Stimulated activated effector memory CD8-positive, alpha-beta T cell treated with anti-CD3 and anti-CD28 coated beads, Interleukin-12 subunit alpha, Interleukin-12 subunit beta, amount 100 ng/mL, for 72 hours (primary cell): ENCODE data around the gene MPDZ.

Experiments used
- ATAC-seq: fragments of 150-1000 bp; cut with Tn5 transposase; 2 replicates; pipeline ENCODE4 v1.10.0; 2021
- DNase-seq, 2 donors: peaks; one replicate each; pipeline ENCODE4 v3.0.0; 2021 to 2022; ENCODE audit warnings: low spot score in 2 of 2
- H3K27ac Mint-ChIP-seq: one replicate; pipeline ENCODE4 v1.8.0; 2022; ENCODE audit warnings: mild to moderate bottlenecking, mixed read lengths
- H3K36me3 Mint-ChIP-seq: one replicate; pipeline ENCODE4 v1.8.0; 2022; ENCODE audit warnings: mild to moderate bottlenecking, mixed read lengths
- H3K4me1 Mint-ChIP-seq: one replicate; pipeline ENCODE4 v1.8.0; 2022; ENCODE audit warnings: mixed read lengths
- H3K4me3 Mint-ChIP-seq: one replicate; pipeline ENCODE4 v1.8.0; 2022; ENCODE audit warnings: mild to moderate bottlenecking, mixed read lengths
- H3K9me3 Mint-ChIP-seq: one replicate; pipeline ENCODE4 v1.8.0; 2022; ENCODE audit warnings: mixed read lengths

MPDZ gene

DNA sequence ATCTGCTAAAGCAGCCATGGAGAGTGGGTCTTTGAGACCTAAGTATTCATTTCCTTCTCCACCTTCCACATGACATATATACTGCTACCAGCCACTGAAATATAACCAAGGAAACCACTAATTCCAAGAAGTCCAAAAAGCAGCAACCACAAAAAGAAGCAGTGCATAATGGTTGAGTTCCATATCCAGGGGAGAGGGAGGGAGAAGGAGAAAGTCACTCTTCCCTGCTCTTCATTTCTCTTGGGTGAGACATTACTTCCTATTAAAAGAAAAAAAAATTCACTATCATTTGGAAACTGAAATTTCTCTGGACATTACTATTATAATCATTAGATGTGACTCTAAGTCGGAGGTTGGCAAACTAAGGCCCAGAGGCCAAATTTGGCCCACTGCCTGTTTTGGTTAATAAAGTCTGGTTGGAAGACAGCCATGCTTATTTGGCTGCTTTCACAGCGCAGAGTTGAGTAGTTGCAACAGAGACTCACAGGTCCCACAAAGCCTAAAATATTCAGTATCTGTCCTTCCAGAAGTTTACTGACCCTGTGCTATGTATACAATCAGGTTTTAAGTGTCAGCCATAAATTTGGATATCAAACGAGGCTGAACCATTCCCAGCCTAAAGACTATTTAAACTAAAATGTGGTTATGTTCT lies 168.6 kb downstream of the MPDZ start:
- ATAC-seq, result no peak
- no peak overlapping the region for H3K27ac Mint-ChIP-seq
- DNase-seq, result no peak
- no peaks in the 10 kb centered on the region for H3K4me1 Mint-ChIP-seq
- H3K9me3 Mint-ChIP-seq, result no peaks in the 10 kb centered on the region
- no peak overlapping the region for H3K4me3 Mint-ChIP-seq
- H3K36me3 Mint-ChIP-seq, result no peaks in the 10 kb centered on the region

DNA sequence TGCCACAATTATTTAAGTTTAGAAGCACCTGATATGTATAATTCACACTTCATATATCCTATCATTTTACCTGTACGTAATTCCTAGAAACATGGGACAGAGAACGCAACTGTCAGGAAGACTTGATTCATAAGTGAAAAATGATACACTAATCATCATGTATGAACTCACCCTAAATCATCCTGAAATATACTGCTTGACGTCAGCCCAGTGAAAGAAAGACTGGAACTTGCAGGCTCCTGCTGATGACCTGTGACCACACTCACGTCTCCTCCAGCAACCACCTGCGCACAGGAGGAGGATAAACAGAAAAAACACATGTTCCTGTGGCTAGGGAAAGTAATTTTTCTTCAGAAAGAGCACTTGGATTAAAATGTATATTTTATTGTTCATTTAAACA lies 169.7 kb downstream of the MPDZ start:
- Mint-ChIP-seq H3K36me3 (no peaks in the 10 kb centered on the region), H3K4me3 (no peak overlapping the region), H3K9me3 (no peaks in the 10 kb centered on the region), H3K27ac (no peak overlapping the region), H3K4me1 (no peaks in the 10 kb centered on the region)
- DNase-seq (no peak), ATAC-seq (no peak)

DNA sequence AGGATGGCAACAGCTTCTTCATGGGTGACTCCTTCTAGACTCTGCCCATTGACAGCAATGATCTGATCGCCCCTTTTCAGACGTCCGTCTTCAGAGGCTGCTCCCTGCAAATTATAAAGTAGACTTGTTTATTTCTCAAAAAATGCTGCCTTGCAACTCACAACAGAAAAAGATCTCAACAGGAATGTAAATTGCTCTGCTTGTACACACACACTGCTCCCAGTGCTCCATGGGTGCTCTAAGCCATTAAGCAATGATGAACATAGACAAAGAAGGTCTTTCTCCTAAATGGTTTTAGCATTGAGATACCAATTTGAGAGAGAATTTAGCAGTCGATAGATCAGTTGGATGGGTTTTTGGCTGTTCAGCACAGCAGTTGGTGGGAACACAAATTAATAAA lies 172.5 kb downstream of the MPDZ start:
- Mint-ChIP-seq H3K4me3 (no peak overlapping the region), H3K4me1 (no peaks in the 10 kb centered on the region)

DNA sequence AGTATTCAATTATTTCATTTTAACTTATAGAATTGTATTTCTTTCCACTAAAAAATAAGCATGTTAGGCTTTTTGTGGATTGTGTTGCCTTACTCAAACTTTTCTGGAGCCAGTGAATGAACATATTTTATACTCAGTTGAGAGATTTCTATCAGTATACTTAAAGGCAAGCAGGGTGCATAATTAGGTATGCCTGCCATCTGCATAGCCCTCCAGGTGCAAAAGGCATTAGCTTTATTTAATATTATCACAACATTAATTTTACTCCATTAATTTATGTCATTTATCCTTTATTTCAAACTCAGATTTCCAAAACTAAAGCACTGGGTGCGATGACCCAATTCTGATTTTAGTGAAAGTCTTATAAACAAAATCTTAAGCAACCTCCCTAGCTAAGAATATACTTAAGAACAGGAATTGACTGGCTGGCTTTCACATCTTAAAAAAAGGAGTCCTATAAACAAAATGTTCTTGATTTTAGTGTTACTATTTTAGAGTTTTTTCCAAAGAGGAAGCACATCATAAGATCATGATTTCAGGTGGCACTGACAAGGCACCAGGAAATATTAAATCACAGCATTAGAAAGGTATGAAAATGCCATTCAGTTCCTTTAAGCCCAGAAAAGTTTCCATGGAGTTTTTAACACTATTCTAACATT lies 178.4 kb downstream of the MPDZ start:
- peaks cover 14% of the 10 kb centered on the region for H3K9me3 Mint-ChIP-seq
- H3K36me3 Mint-ChIP-seq, result no peaks in the 10 kb centered on the region
- H3K4me3 Mint-ChIP-seq, result no peak overlapping the region
- ATAC-seq (no peak), DNase-seq (no peak)
- H3K4me1 Mint-ChIP-seq, result no peaks in the 10 kb centered on the region
- no peak overlapping the region for H3K27ac Mint-ChIP-seq

More for the DNA sequence above, 172.5 kb downstream of the MPDZ start:
- peaks cover 6% of the 10 kb centered on the region for H3K9me3 Mint-ChIP-seq
- H3K36me3 Mint-ChIP-seq, result no peaks in the 10 kb centered on the region
- ATAC-seq, result no peak
- no peak overlapping the region for H3K27ac Mint-ChIP-seq
- no peak for DNase-seq

DNA sequence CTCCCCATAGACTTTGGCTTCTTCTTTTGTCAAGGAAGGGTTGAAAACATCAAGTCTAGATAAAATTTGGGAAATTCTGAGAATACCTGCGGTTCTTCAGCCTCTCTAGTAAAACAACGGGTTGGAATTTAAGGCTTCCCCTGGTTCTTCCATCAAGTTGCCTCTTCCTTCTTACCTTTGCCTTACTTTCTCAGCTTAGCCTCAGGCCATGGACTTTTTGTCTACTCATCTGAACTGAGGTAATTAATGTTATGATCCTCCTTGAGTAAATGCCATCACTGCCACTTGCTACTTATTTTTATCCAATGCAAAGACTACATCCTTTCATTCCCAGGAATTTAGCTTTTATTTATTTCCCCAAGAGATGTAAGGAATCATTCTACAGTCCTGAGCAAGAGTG lies 184.4 kb downstream of the MPDZ start:
- Mint-ChIP-seq H3K27ac (no peak overlapping the region), H3K36me3 (no peaks in the 10 kb centered on the region), H3K4me3 (no peak overlapping the region), H3K9me3 (peaks cover 22% of the 10 kb centered on the region), H3K4me1 (no peaks in the 10 kb centered on the region)
- DNase-seq (no peak), ATAC-seq (no peak)

DNA sequence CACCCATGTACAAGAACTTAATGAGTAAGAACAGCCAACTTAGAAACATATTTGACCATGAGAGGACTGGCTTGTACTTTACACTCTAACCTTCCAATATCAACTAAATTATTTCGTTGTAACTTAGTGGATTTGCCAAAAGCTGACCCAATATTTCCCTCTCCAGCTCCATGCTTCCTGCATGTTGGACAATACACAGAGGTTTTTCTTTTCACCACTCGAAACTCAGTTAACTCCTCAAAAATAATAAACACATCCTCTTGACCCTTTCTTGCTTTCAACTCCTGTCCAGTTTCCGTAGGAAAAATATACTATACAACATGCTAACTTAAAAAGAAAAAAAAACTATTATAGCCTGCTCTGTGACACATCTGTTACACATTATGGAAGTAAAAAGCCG lies 188.9 kb downstream of the MPDZ start:
- Mint-ChIP-seq H3K36me3 (no peaks in the 10 kb centered on the region), H3K27ac (no peak overlapping the region), H3K4me1 (no peaks in the 10 kb centered on the region), H3K9me3 (peaks cover 20% of the 10 kb centered on the region), H3K4me3 (no peak overlapping the region)
- ATAC-seq (no peak), DNase-seq (no peak)

DNA sequence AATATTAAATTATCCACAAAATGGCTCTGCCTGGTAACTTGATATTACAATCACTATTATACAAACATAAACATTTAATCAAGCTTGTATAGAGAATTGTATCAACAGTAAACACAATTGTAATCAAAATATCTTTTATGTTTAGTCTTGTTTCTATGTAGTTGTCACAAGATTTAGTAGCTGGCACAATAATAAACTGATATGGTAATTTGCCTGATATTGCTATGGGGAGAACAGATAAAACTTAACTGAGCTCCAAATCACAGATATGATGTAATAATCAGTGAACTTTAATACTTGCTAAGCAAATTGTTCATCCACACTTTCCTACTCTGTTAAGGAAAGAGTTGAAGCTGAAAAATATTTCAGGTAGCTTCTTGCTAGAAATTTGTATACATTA lies 189.8 kb downstream of the MPDZ start:
- no peak overlapping the region for H3K27ac Mint-ChIP-seq
- no peak overlapping the region for H3K4me3 Mint-ChIP-seq
- H3K4me1 Mint-ChIP-seq, result no peaks in the 10 kb centered on the region
- ATAC-seq (no peak), DNase-seq (no peak)
- H3K36me3 Mint-ChIP-seq, result no peaks in the 10 kb centered on the region
- H3K9me3 Mint-ChIP-seq, result peaks cover 20% of the 10 kb centered on the region

DNA sequence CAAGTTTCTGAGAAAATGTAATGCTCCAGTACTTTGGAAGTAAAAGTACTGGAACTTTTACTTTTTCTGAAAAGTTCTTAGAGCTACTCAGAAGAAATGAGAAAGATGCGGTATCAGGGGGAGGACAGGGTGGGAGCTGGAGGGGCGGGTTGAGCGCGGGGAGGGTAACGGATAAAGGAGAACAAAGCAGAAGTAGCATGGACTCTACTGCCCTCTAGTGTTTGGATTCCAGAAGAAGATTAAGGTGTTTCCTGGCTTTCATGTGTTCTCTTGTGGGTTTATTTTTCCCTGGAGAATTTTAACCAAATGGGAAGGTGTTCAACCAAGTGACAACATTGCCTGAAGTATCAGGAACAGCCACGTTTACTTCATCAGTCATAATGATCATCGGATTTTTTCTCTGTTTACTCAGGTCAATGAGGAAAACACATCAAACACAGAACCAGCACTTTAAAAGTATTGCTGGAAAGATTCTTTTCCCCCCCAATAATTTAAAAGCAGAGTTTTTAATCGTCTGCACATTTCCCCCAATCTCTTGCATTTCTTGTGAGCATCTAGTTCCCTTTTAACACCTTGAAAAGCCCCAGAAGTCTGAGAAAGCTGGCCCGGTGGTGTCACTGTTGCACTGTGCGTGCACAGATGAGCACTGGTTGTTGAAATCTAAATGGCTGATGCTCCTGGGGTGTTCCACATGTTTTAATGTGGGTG lies 190.6 kb downstream of the MPDZ start:
- Mint-ChIP-seq H3K4me3 (no peak overlapping the region), H3K27ac (no peak overlapping the region), H3K4me1 (no peaks in the 10 kb centered on the region), H3K36me3 (no peaks in the 10 kb centered on the region), H3K9me3 (peaks cover 18% of the 10 kb centered on the region)
- ATAC-seq, result no peak
- no peak for DNase-seq

DNA sequence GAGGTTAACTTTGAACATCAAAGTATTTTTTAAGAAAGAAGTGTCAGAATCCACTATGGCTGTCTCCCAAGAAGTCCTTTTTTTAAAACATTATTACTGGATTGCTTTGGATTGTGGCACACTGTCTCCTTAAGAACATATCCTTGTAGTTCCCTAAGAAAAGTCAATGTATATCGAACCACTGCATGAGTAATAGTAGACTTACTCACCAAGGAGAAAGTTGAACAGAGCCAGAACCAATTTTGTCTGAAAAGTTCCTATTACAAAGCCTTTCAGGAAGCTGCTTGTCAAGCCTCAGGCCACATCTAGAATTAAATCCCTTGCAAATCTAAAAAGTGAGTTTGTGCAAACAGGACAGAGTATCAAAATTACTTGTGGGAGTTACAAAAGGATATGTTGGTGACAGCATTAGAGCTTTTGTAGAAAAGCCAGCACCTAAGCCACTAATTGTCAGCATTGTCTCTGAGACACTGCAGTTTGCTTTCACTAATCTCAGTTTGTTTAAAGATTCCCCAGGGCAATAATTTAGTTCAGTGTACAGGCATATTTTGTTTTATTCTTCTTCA lies 195.4 kb downstream of the MPDZ start:
- no peak for DNase-seq
- no peak for ATAC-seq
- no peaks in the 10 kb centered on the region for H3K4me1 Mint-ChIP-seq
- no peak overlapping the region for H3K4me3 Mint-ChIP-seq
- H3K9me3 Mint-ChIP-seq, result peaks cover 17% of the 10 kb centered on the region
- H3K36me3 Mint-ChIP-seq, result no peaks in the 10 kb centered on the region
- no peak overlapping the region for H3K27ac Mint-ChIP-seq

DNA sequence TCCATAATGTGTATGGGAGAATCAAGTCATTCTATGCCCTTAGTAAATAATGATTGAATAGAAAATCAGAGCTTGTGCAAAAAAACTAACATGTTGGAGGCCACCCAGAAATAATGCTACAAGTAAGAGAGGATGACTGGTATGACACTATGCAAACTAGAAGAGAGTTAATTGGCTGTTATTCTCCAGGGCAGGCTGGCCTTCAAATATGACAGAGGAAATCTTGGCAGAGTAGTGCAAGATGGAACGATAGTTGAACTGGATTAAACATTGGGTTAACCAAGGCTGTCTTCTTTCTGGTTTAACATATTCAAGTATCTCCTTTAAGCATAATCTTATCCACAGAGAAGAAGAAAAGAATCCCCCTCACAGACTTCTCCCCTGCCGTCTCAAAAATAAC lies 196.1 kb downstream of the MPDZ start:
- Mint-ChIP-seq H3K27ac (no peak overlapping the region), H3K9me3 (peaks cover 17% of the 10 kb centered on the region), H3K36me3 (no peaks in the 10 kb centered on the region), H3K4me1 (no peaks in the 10 kb centered on the region), H3K4me3 (no peak overlapping the region)
- ATAC-seq (no peak), DNase-seq (no peak)

DNA sequence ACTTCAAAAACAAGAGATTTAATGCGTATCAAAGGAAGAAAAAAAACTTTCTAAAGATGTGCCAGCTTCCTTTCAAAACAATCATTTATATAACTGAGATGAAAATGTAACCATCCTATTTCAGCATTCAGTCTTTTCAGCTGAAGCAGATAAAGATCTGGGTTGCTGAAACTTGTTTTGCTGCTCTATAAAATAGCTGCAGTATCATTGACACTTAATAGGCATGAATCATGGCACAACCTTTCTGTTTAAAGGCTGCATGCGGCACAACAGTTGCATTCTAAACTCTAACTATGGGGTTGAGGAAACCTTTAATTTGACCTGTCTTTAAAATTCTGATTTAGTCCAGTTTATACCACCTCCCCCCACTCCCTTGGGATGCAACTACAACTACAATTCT lies 196.7 kb downstream of the MPDZ start:
- Mint-ChIP-seq H3K4me3 (no peak overlapping the region), H3K9me3 (peaks cover 17% of the 10 kb centered on the region), H3K36me3 (no peaks in the 10 kb centered on the region), H3K4me1 (no peaks in the 10 kb centered on the region), H3K27ac (no peak overlapping the region)
- no peak for ATAC-seq
- DNase-seq, result no peak

DNA sequence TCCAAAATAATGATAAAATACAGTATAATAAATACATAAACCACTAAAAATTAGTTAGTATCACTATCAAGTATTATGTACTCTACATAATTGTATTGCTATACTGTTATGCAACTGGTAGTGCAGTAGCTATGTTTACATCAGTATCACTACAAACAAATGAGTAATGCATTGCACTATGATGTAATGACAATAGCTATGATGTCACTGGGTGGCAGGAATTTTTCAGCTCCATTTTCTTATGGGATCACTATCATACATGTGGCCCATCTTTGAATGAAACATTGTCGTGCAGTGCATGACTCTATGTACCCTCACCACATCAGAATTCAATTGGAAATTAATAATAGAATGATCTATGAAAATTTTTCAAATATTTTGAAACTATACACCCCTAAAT lies 201.3 kb downstream of the MPDZ start:
- H3K9me3 Mint-ChIP-seq, result peaks cover 21% of the 10 kb centered on the region
- no peak for DNase-seq

DNA sequence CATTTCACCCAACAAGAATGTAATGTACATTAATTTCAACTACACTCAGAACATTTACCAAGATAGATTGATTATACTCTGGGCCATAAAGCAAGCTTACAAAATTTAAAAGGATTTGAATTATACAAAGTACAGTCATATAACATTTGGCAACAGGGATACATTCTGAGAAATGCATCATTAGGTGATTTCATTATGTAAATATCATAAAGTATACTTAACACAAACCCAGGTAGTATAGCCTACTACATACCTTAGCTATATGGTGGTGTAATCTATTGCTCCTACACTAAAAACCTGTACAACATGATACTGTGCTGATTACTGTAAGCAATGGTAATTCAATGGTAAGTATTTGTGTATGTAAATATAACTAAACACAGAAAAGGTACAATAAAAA lies 202.9 kb downstream of the MPDZ start:
- no peak for ATAC-seq

More for the DNA sequence above, 201.3 kb downstream of the MPDZ start:
- H3K27ac Mint-ChIP-seq, result no peak overlapping the region
- no peaks in the 10 kb centered on the region for H3K36me3 Mint-ChIP-seq
- no peaks in the 10 kb centered on the region for H3K4me1 Mint-ChIP-seq
- no peak overlapping the region for H3K4me3 Mint-ChIP-seq
- ATAC-seq, result no peak

DNA sequence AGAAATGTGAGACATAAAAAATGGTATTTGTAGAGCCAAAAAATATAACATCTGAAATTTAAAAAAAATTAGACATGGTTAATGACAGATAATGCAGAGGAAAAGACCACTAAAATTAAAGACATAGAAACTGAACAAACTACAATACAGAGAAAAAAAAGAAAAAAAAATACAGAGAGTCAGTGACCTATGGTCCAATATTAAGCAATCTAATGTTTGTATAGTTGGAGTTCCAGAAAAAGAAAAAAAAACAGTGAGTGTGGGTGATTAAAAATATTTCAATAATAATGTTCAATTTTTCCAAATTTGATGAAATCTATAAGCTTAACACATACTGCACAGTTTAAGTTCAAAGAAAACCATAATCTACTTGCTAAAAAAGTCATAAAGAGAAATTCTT lies 207.6 kb downstream of the MPDZ start:
- H3K36me3 Mint-ChIP-seq, result no peaks in the 10 kb centered on the region
- DNase-seq, result no peak
- no peak overlapping the region for H3K27ac Mint-ChIP-seq
- H3K9me3 Mint-ChIP-seq, result peaks cover 20% of the 10 kb centered on the region
- ATAC-seq, result no peak
- no peaks in the 10 kb centered on the region for H3K4me1 Mint-ChIP-seq
- no peak overlapping the region for H3K4me3 Mint-ChIP-seq

More for the DNA sequence above, 202.9 kb downstream of the MPDZ start:
- DNase-seq, result no peak
- Mint-ChIP-seq H3K4me3 (no peak overlapping the region), H3K36me3 (no peaks in the 10 kb centered on the region), H3K27ac (no peak overlapping the region), H3K9me3 (peaks cover 17% of the 10 kb centered on the region), H3K4me1 (no peaks in the 10 kb centered on the region)

DNA sequence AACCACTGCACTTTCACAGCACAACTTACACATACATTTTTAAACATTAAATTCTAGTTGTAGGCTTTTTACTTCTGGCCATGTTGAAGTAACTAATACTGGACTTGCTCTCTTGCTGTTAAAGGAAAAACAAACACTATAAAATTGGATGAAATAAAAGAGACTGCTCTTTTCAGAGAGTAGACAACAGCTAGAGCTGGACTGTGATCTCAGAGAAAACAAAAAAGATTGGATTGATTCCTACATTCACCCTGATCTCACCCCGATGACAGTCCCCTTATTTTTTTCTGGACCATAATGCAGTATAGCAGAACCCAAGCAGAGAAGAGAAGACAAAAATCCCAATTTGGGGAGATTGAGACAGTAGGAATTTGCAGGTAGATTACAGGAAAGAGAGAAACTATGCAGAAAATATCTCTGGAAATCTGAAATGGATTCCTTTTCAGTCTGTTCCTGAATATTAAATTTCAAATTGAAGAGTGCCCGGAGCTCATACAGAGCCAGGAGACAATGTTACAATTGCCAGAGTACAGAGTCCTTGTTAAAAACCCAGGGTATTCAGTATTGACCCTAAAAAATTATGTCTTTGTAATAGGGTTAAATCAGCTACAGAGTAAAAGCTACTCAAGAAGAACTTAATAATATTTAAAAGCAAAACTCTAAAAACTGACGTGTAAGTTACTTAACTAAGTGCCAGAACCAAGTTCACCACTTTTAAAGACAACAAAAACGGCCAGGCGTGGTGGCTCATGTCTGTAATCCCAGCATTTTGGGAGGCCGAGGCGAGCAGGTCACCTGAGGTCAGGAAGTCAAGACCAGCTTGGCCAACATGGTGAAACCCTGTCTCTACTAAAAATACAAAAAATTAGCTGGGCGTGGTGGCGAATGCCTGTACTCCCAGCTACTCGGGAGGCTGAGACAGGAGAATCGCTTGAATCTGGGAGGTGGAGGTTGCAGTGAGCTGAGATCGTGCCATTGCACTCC lies 208.6 kb downstream of the MPDZ start:
- no peak overlapping the region for H3K27ac Mint-ChIP-seq
- no peaks in the 10 kb centered on the region for H3K4me1 Mint-ChIP-seq
- no peak for ATAC-seq

More for the DNA sequence above, 208.6 kb downstream of the MPDZ start:
- H3K4me3 Mint-ChIP-seq, result no peak overlapping the region
- no peaks in the 10 kb centered on the region for H3K36me3 Mint-ChIP-seq
- DNase-seq, result no peak
- H3K9me3 Mint-ChIP-seq, result peaks cover 20% of the 10 kb centered on the region
